HEK293 (cell line): ENCODE measurements around the gene CORO6.

Experiments used
- CTCF ChIA-PET: fragments of 350-600 bp; formaldehyde crosslinking; extraction: SDS; loops from one replicate; lab custom pipeline; 2021; ENCODE audit warnings: antibody characterized with exemption; lab: Yijun Ruan, JAX
- POLR2A ChIA-PET: fragments of 300-600 bp; formaldehyde crosslinking; extraction: SDS; loops from one replicate; lab custom pipeline; 2020; ENCODE audit warnings: antibody characterized with exemption, inconsistent platforms; lab: Yijun Ruan, JAX
- H3K27ac ChIP-seq: fragments of 200-500 bp; sonication (Bioruptor generic); 2 replicates; pipeline ENCODE4 v1.5.1; 2014; ENCODE audit warnings: low read depth, low read length, control low read depth, inconsistent platforms; ENCODE audit errors: extremely low read depth
- H3K36me3 ChIP-seq, 2 experiments: fragments of 200-500 bp in 1 of 2; sonication (Bioruptor generic) in 1 of 2; 1 replicate in 1 of 2; 2 replicates in 1 of 2; pipeline ENCODE4 v1.5.1; 2014 to 2017; ENCODE audit warnings: inconsistent platforms in 2 of 2, low read length in 2 of 2; ENCODE audit not compliant: control insufficient read depth in 2 of 2, insufficient read depth in 1 of 2
- H3K4me1 ChIP-seq: fragments of 200-500 bp; sonication (Bioruptor generic); 2 replicates; pipeline ENCODE4 v1.5.1; 2014; ENCODE audit warnings: mild to moderate bottlenecking, low read length, inconsistent platforms; ENCODE audit not compliant: control insufficient read depth, insufficient read depth
- H3K4me3 ChIP-seq: 2 replicates; pipeline ENCODE4 v1.5.1; 2011; ENCODE audit warnings: low read depth, mild to moderate bottlenecking, control low read depth, low read length, moderate library complexity
- H3K9me3 ChIP-seq: fragments of 200-500 bp; sonication (Bioruptor generic); 2 replicates; pipeline ENCODE4 v1.5.1; 2014; ENCODE audit warnings: low read depth, low read length, inconsistent platforms; ENCODE audit not compliant: control insufficient read depth, insufficient read depth
- BCL11A ChIP-seq: fragments of 450-650 bp; formaldehyde crosslinking; IDR thresholded peaks from 2 replicates; pipeline ENCODE4 v1.5.1; 2016; ENCODE audit warnings: low read depth, missing biosample characterization, missing genetic modification characterization
- BCL11B ChIP-seq: fragments of 450-650 bp; formaldehyde crosslinking; IDR thresholded peaks from 2 replicates; pipeline ENCODE4 v1.5.1; 2016; ENCODE audit warnings: low read depth, missing biosample characterization, missing genetic modification characterization
- IKZF3 ChIP-seq: fragments of 450-650 bp; IDR thresholded peaks from 2 replicates; pipeline ENCODE4 v1.5.0; 2018; ENCODE audit warnings: missing biosample characterization, mild to moderate bottlenecking, missing genetic modification characterization, moderate library complexity
- SP2 ChIP-seq: fragments of 450-650 bp; formaldehyde crosslinking; IDR thresholded peaks from 2 replicates; pipeline ENCODE4 v1.5.1; 2016; ENCODE audit warnings: missing biosample characterization, missing genetic modification characterization
- SP7 ChIP-seq: fragments of 450-650 bp; formaldehyde crosslinking; IDR thresholded peaks from 2 replicates; pipeline ENCODE4 v1.5.1; 2016; ENCODE audit warnings: missing biosample characterization, missing genetic modification characterization
- TCF7L2 ChIP-seq: IDR thresholded peaks from 2 replicates; pipeline ENCODE4 v1.6.1; 2011; ENCODE audit warnings: low read depth, mild to moderate bottlenecking, inconsistent platforms, low read length, moderate library complexity, borderline replicate concordance
- ZBTB48 ChIP-seq: fragments of 450-650 bp; formaldehyde crosslinking; IDR thresholded peaks from 2 replicates; pipeline ENCODE4 v1.5.1; 2016; ENCODE audit warnings: missing biosample characterization, missing genetic modification characterization
- ZBTB8A ChIP-seq: fragments of 450-650 bp; formaldehyde crosslinking; IDR thresholded peaks from 2 replicates; pipeline ENCODE4 v1.5.1; 2016; ENCODE audit warnings: missing biosample characterization, missing genetic modification characterization
- ZFHX2 ChIP-seq: fragments of 450-650 bp; formaldehyde crosslinking; conservative IDR thresholded peaks from 2 replicates; pipeline ENCODE4 v1.5.1; 2016; ENCODE audit warnings: missing biosample characterization, missing genetic modification characterization
- ZNF169 ChIP-seq: fragments of 450-650 bp; formaldehyde crosslinking; IDR thresholded peaks from 2 replicates; pipeline ENCODE4 v1.5.1; 2016; ENCODE audit warnings: missing biosample characterization, missing genetic modification characterization
- ZNF221 ChIP-seq: fragments of 450-650 bp; formaldehyde crosslinking; IDR thresholded peaks from 2 replicates; pipeline ENCODE4 v1.5.1; 2017; ENCODE audit warnings: missing biosample characterization, missing genetic modification characterization, borderline replicate concordance
- ZNF341 ChIP-seq: fragments of 450-650 bp; formaldehyde crosslinking; IDR thresholded peaks from 2 replicates; pipeline ENCODE4; 2016; ENCODE audit warnings: low read depth, missing biosample characterization, missing genetic modification characterization
- ZNF423 ChIP-seq: fragments of 450-650 bp; formaldehyde crosslinking; IDR thresholded peaks from 2 replicates; pipeline ENCODE4 v1.5.1; 2016; ENCODE audit warnings: missing biosample characterization, missing genetic modification characterization
- ZNF610 ChIP-seq: fragments of 450-650 bp; formaldehyde crosslinking; IDR thresholded peaks from 2 replicates; pipeline ENCODE4 v1.5.1; 2016; ENCODE audit warnings: missing biosample characterization, missing genetic modification characterization, borderline replicate concordance
- ZNF677 ChIP-seq: fragments of 450-650 bp; IDR thresholded peaks from 2 replicates; pipeline ENCODE4 v1.5.0; 2018; ENCODE audit warnings: missing biosample characterization, mild to moderate bottlenecking, missing genetic modification characterization, moderate library complexity
- ZNF76 ChIP-seq: fragments of 450-650 bp; formaldehyde crosslinking; IDR thresholded peaks from 2 replicates; pipeline ENCODE4; 2016; ENCODE audit warnings: low read depth, missing biosample characterization, missing genetic modification characterization, borderline replicate concordance
- TF ChIP-seq, protein P1 (sequence below): fragments of 450-650 bp; formaldehyde crosslinking; IDR thresholded peaks from 2 replicates; pipeline ENCODE4 v1.5.1; 2016; ENCODE audit warnings: missing biosample characterization, missing genetic modification characterization
- TF ChIP-seq, protein P2 (sequence below): fragments of 450-650 bp; formaldehyde crosslinking; IDR thresholded peaks from 2 replicates; pipeline ENCODE4 v1.5.1; 2016; ENCODE audit warnings: missing biosample characterization, missing genetic modification characterization
- TF ChIP-seq, protein P3 (sequence below): fragments of 450-650 bp; formaldehyde crosslinking; IDR thresholded peaks from 2 replicates; pipeline ENCODE4 v1.5.1; 2017; ENCODE audit warnings: missing biosample characterization, missing genetic modification characterization
- TF ChIP-seq, protein P4 (sequence below): fragments of 450-650 bp; formaldehyde crosslinking; IDR thresholded peaks from 2 replicates; pipeline ENCODE4 v1.5.1; 2016; ENCODE audit warnings: missing biosample characterization, missing genetic modification characterization
- TF ChIP-seq, protein P5 (sequence below): fragments of 450-650 bp; formaldehyde crosslinking; IDR thresholded peaks from 2 replicates; pipeline ENCODE4 v1.5.1; 2016; ENCODE audit warnings: missing biosample characterization, missing genetic modification characterization
- TF ChIP-seq, protein P6 (sequence below): fragments of 450-650 bp; formaldehyde crosslinking; IDR thresholded peaks from 2 replicates; pipeline ENCODE4 v1.5.1; 2017; ENCODE audit warnings: missing biosample characterization, missing genetic modification characterization
- TF ChIP-seq, protein P7 (sequence below): fragments of 450-650 bp; formaldehyde crosslinking; optimal IDR thresholded peaks from 2 replicates; pipeline ENCODE3; 2016; ENCODE audit warnings: missing biosample characterization, mild to moderate bottlenecking, missing genetic modification characterization

Gene CORO6

DNA sequence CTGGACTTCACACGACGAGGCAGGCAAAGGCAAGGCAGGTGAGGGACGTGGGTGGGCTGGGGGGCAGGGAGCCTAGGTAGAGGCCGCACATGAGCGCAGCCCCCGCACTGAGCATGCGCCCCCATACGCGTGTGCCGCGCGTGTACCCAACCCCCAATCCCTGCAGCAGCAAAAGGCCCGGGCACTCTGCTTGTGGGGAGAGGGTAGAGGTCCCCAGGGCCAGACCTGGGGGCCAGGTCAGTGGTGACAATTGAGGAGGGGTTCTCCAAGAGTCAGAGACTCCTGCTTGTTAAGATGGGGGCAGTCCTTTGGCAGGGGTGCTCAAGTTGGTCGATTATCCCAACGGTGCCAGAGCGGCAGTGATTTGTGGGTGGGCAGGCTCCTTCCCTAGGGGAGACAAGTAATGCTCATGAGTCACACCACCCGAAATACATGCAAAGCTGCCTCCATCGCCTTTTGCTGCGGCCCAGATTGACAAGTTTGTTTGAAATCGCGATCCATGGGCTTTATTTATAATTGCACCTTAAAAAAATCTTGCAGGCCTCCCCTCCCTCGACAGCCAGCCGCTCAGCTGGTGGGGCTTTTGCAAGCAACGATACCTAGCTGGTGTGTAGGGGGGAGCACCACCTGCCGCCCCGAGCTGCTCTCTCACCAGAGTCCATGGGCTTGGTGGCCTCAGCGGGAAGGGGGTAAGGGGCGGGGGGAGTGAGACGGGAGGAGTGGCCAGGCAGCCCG, 32.1 kb downstream of the CORO6 start (continued):
- TF ChIP-seq, protein P1, sequence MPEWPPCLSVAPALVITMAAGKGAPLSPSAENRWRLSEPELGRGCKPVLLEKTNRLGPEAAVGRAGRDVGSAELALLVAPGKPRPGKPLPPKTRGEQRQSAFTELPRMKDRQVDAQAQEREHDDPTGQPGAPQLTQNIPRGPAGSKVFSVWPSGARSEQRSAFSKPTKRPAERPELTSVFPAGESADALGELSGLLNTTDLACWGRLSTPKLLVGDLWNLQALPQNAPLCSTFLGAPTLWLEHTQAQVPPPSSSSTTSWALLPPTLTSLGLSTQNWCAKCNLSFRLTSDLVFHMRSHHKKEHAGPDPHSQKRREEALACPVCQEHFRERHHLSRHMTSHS, result no peak
- TF ChIP-seq ZBTB48 (tag by site-specific recombination), result 0 out of 2 replicates have a peak, but pooled peaks have one; percentile 24
- TF ChIP-seq ZNF610 (tag by site-specific recombination), result no peak
- no peak for TF ChIP-seq ZNF221 (tag by site-specific recombination)
- 0 out of 2 replicates have a peak, but pooled peaks have one; percentile 16 for TF ChIP-seq BCL11B
- TF ChIP-seq, protein P2, sequence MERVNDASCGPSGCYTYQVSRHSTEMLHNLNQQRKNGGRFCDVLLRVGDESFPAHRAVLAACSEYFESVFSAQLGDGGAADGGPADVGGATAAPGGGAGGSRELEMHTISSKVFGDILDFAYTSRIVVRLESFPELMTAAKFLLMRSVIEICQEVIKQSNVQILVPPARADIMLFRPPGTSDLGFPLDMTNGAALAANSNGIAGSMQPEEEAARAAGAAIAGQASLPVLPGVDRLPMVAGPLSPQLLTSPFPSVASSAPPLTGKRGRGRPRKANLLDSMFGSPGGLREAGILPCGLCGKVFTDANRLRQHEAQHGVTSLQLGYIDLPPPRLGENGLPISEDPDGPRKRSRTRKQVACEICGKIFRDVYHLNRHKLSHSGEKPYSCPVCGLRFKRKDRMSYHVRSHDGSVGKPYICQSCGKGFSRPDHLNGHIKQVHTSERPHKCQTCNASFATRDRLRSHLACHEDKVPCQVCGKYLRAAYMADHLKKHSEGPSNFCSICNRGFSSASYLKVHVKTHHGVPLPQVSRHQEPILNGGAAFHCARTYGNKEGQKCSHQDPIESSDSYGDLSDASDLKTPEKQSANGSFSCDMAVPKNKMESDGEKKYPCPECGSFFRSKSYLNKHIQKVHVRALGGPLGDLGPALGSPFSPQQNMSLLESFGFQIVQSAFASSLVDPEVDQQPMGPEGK (tag by site-specific recombination), result peak; percentile 38
- peak; percentile 47; the same call in 1 of the 2 replicates for TF ChIP-seq ZNF341
- 0 out of 2 replicates have a peak, but pooled peaks have one; percentile 24 for TF ChIP-seq BCL11A
- TF ChIP-seq SP7, result peak; percentile 47
- TF ChIP-seq, protein P3, sequence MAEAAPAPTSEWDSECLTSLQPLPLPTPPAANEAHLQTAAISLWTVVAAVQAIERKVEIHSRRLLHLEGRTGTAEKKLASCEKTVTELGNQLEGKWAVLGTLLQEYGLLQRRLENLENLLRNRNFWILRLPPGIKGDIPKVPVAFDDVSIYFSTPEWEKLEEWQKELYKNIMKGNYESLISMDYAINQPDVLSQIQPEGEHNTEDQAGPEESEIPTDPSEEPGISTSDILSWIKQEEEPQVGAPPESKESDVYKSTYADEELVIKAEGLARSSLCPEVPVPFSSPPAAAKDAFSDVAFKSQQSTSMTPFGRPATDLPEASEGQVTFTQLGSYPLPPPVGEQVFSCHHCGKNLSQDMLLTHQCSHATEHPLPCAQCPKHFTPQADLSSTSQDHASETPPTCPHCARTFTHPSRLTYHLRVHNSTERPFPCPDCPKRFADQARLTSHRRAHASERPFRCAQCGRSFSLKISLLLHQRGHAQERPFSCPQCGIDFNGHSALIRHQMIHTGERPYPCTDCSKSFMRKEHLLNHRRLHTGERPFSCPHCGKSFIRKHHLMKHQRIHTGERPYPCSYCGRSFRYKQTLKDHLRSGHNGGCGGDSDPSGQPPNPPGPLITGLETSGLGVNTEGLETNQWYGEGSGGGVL (tag by site-specific recombination), result peak; percentile 44; the same call in 1 of the 2 replicates
- TF ChIP-seq, protein P4, sequence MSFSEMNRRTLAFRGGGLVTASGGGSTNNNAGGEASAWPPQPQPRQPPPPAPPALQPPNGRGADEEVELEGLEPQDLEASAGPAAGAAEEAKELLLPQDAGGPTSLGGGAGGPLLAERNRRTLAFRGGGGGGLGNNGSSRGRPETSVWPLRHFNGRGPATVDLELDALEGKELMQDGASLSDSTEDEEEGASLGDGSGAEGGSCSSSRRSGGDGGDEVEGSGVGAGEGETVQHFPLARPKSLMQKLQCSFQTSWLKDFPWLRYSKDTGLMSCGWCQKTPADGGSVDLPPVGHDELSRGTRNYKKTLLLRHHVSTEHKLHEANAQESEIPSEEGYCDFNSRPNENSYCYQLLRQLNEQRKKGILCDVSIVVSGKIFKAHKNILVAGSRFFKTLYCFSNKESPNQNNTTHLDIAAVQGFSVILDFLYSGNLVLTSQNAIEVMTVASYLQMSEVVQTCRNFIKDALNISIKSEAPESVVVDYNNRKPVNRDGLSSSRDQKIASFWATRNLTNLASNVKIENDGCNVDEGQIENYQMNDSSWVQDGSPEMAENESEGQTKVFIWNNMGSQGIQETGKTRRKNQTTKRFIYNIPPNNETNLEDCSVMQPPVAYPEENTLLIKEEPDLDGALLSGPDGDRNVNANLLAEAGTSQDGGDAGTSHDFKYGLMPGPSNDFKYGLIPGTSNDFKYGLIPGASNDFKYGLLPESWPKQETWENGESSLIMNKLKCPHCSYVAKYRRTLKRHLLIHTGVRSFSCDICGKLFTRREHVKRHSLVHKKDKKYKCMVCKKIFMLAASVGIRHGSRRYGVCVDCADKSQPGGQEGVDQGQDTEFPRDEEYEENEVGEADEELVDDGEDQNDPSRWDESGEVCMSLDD (tag by site-specific recombination), result no peak; the same call in 1 of the 2 replicates
- peak; percentile 12; the same call in 1 of the 2 replicates for TF ChIP-seq ZNF76
- TF ChIP-seq SP2, result peak; percentile 21; the same call in 1 of the 2 replicates
- TF ChIP-seq ZFHX2 (tag by site-specific recombination), result peak; percentile 8; the same call in 1 of the 2 replicates

DNA sequence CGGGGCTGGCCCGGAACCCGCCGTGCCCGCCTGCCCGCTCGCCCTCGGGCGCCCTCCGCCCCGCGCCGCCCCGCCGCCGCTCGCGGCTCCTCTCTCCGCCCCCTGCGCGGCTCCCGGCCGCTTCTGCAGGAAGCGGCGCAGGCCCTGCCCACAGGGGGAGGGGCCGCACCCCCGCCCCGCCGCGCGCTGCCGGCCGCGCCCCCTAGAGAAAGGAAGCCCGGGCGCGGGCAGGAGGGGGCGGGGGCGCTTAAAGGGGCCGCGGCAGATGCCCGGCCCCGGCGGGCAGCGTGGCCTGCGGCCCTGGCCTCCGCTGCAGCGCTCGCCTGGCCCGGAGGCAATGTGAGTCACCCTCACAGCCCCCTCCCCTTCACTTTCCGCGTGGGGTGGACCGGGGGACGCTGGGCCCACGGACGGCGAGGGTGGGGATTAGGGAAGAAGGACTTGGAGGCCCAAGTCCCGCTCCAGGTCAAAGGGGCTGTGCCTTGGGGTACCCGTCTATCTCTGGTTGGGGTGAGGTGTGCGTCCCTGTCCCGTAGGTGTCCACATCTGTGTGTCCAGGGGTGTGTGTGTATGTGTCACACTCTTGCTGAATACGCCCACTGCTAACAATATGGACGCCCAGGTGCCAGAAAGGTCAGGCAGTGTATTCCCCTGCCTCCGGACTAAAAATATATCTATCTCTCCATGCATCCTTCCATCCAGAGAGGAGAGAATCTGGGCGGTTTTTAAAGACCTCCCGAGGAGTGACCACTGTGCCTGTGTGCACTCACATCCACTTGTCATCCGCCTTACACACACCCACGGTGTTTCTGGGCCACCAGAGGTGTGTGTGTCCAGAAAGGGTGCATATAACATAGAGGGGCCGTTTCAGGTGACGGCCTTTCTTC, 32.9 kb downstream of the CORO6 start, which contains the start of gene GIT1:
TSS of gene GIT1 (minus strand) at position 125 of the 887 bp plus-strand sequence. CDS start 270 bp downstream, outside the sequence.
- peaks cover 26% of the 10 kb centered on the region for H3K4me1 ChIP-seq
- ChIA-PET POLR2A (interaction anchor here (1.8 kb wide), 1 partner anchor 21 kb away, joined by 8 read pairs; the partner anchor contains the start of gene TP53I13), CTCF (interaction anchor here (0.8 to 5.1 kb wide), 5 partner anchors 15 to 445 kb away, joined by 4 to 57 read pairs (median 23); no protein-coding TSS in a partner anchor)
- H3K4me3 ChIP-seq, result peak within 1 kb of the TSS; percentile 86
- peak within 1 kb of the TSS; percentile 82 for H3K27ac ChIP-seq
- no peaks in the 10 kb centered on the region for H3K9me3 ChIP-seq
- H3K36me3 ChIP-seq, result peaks cover 0 to 10% of the 10 kb centered on the region in 2 experiments; a peak in 1 of 3 replicates
- TF ChIP-seq, protein P5, sequence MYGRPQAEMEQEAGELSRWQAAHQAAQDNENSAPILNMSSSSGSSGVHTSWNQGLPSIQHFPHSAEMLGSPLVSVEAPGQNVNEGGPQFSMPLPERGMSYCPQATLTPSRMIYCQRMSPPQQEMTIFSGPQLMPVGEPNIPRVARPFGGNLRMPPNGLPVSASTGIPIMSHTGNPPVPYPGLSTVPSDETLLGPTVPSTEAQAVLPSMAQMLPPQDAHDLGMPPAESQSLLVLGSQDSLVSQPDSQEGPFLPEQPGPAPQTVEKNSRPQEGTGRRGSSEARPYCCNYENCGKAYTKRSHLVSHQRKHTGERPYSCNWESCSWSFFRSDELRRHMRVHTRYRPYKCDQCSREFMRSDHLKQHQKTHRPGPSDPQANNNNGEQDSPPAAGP, result no peak
- TF ChIP-seq ZNF423 (tag by site-specific recombination) (no peak), TCF7L2 (no peak), ZBTB8A (tag by site-specific recombination) (peak; percentile 50), ZNF169 (tag by site-specific recombination) (no peak), ZNF677 (0 out of 2 replicates have a peak, but pooled peaks have one; percentile 40), IKZF3 (0 out of 2 replicates have a peak, but pooled peaks have one; percentile 25)
- TF ChIP-seq, protein P6, sequence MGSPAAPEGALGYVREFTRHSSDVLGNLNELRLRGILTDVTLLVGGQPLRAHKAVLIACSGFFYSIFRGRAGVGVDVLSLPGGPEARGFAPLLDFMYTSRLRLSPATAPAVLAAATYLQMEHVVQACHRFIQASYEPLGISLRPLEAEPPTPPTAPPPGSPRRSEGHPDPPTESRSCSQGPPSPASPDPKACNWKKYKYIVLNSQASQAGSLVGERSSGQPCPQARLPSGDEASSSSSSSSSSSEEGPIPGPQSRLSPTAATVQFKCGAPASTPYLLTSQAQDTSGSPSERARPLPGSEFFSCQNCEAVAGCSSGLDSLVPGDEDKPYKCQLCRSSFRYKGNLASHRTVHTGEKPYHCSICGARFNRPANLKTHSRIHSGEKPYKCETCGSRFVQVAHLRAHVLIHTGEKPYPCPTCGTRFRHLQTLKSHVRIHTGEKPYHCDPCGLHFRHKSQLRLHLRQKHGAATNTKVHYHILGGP (tag by site-specific recombination), result no peak
- TF ChIP-seq, protein P7, sequence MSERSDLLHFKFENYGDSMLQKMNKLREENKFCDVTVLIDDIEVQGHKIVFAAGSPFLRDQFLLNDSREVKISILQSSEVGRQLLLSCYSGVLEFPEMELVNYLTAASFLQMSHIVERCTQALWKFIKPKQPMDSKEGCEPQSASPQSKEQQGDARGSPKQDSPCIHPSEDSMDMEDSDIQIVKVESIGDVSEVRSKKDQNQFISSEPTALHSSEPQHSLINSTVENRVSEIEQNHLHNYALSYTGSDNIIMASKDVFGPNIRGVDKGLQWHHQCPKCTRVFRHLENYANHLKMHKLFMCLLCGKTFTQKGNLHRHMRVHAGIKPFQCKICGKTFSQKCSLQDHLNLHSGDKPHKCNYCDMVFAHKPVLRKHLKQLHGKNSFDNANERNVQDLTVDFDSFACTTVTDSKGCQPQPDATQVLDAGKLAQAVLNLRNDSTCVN (tag by site-specific recombination), result peak; percentile 49
